ENCODE measurements around the gene SLCO3A1.

The SLCO3A1 gene

GRCh38 chr15:91833056-91833455, 20.5 kb upstream of the SLCO3A1 start:
- no peak for TF ChIP-seq CTCF (IDR thresholded peaks at IDR 0.05; ENCODE audit: low read depth, low read length)
- no peak overlapping the region for H3K4me3 ChIP-seq (ENCODE audit: low read depth, low read length)

- TF ChIP-seq CTCF (IDR thresholded peaks at IDR 0.05; ENCODE audit: low read depth, low read length) = no peak
- no peak overlapping the region for H3K4me3 ChIP-seq (ENCODE audit: low read depth, low read length)
These were observed 13.6 kb upstream of the SLCO3A1 start for GRCh38 chr15:91839867-91840266.

GRCh38 chr15:91841861-91842260, 11.6 kb upstream of the SLCO3A1 start:
- H3K4me3 ChIP-seq (ENCODE audit: low read depth, low read length) = no peak overlapping the region
- no peak for TF ChIP-seq CTCF (IDR thresholded peaks at IDR 0.05; ENCODE audit: low read depth, low read length)

GRCh38 chr15:91844341-91844740, 9.2 kb upstream of the SLCO3A1 start:
- TF ChIP-seq CTCF (IDR thresholded peaks at IDR 0.05; ENCODE audit: low read depth, low read length) = no peak
- no peak overlapping the region for H3K4me3 ChIP-seq (ENCODE audit: low read depth, low read length)

GRCh38 chr15:91844928-91845327, 8.6 kb upstream of the SLCO3A1 start:
- H3K4me3 ChIP-seq (ENCODE audit: low read depth, low read length) = no peak overlapping the region
- no peak for TF ChIP-seq CTCF (IDR thresholded peaks at IDR 0.05; ENCODE audit: low read depth, low read length)

- no peak overlapping the region for H3K4me3 ChIP-seq (ENCODE audit: low read depth, low read length)
These were observed 7.8 kb upstream of the SLCO3A1 start for GRCh38 chr15:91845720-91846119.

GRCh38 chr15:91849180-91849579, 4.3 kb upstream of the SLCO3A1 start:
- TF ChIP-seq CTCF (IDR thresholded peaks at IDR 0.05; ENCODE audit: low read depth, low read length) = no peak
- H3K4me3 ChIP-seq (ENCODE audit: low read depth, low read length) = no peak overlapping the region

More at GRCh38 chr15:91845720-91846119, 7.8 kb upstream of the SLCO3A1 start:
- TF ChIP-seq CTCF (IDR thresholded peaks at IDR 0.05; ENCODE audit: low read depth, low read length) = no peak
